Endothelial cell of umbilical vein (primary cell): ENCODE results near the gene IQCB1. TPM values are rescaled to one million over a fixed set of nuclear protein-coding genes. Genes with fewer than 3 reads are reported as not detected.
"Not testable (repeated sequence)": the region's sequence is repeated elsewhere in the genome, so short reads cannot be mapped to it uniquely, and the experiment has no call there.

Experiments used
- BruUV-seq: library from RNA; stranded (reverse); fragments of 400-500 nt; replicated peaks from 2 replicates; lab custom pipeline; 2021; lab: Mats Ljungman, UMichigan
- CTCF ChIA-PET: fragments of 300-600, 350-600 bp; sonication (Branson Sonifier 250); formaldehyde crosslinking; loops from one replicate; lab custom pipeline; 2021; ENCODE audit warnings: antibody characterized with exemption, inconsistent platforms; lab: Charles Lee
- POLR2A ChIA-PET: fragments of 300-600, 350-600 bp; sonication (Branson Sonifier 250); formaldehyde crosslinking; loops from one replicate; lab custom pipeline; 2021; ENCODE audit warnings: antibody characterized with exemption, inconsistent platforms; lab: Charles Lee
- DNase-seq: peaks from one replicate; pipeline ENCODE4 v3.0.0-alpha.2; 2011; ENCODE audit warnings: low read depth, low spot score
- FAIRE-seq: peaks from 2 replicates; lab custom pipeline; 2011; peaks lifted over from hg19 to GRCh38; lab: Jason Lieb, UNC
- H2AFZ ChIP-seq: 2 replicates; pipeline ENCODE4 v1.6.0; 2012; ENCODE audit warnings: low read depth, low read length, control low read depth, inconsistent platforms
- H3K27ac ChIP-seq: 2 replicates; pipeline ENCODE4 v1.5.1; 2011; ENCODE audit warnings: low read depth, mild to moderate bottlenecking, control low read depth, low read length, moderate library complexity; ENCODE audit not compliant: insufficient read depth
- H3K27me3 ChIP-seq, 2 experiments: 2 replicates each; pipeline versions ENCODE4 v1.6.0 to v1.6.1; 2011; ENCODE audit warnings: low read length in 2 of 2, mixed read lengths in 1 of 2; ENCODE audit not compliant: control insufficient read depth in 2 of 2, insufficient read depth in 2 of 2
- H3K36me3 ChIP-seq, 2 experiments: 2 replicates in 1 of 2; 3 replicates in 1 of 2; pipeline ENCODE4 v1.5.1; 2011; ENCODE audit warnings: low read length in 2 of 2, mild to moderate bottlenecking in 1 of 2, moderate library complexity in 1 of 2; ENCODE audit not compliant: control insufficient read depth in 2 of 2, insufficient read depth in 2 of 2; ENCODE audit errors: extremely low read depth in 1 of 2
- H3K4me1 ChIP-seq: 3 replicates; pipeline ENCODE4 v1.5.1; 2011; ENCODE audit warnings: mild to moderate bottlenecking, low read length; ENCODE audit not compliant: control insufficient read depth, insufficient read depth; ENCODE audit errors: extremely low read depth
- H3K4me2 ChIP-seq: 2 replicates; pipeline ENCODE4 v1.6.1; 2011; ENCODE audit warnings: low read length, control low read depth, mixed read lengths; ENCODE audit not compliant: insufficient read depth
- H3K4me3 ChIP-seq, 3 experiments: fragments of 200-600 bp in 1 of 3; sonication (generic), shearing (Covaris generic) in 1 of 3; replicated peaks in 1 of 3; 2 replicates each; pipeline ENCODE4 v1.5.1; 2011 to 2016; ENCODE audit warnings: control low read depth in 3 of 3, low read length in 3 of 3, mild to moderate bottlenecking in 2 of 3, inconsistent platforms in 1 of 3, low read depth in 1 of 3, moderate library complexity in 1 of 3; ENCODE audit not compliant: insufficient read depth in 1 of 3
- H3K79me2 ChIP-seq: 2 replicates; pipeline ENCODE4 v1.6.0; 2012; ENCODE audit warnings: low read length, inconsistent platforms; ENCODE audit not compliant: control insufficient read depth, insufficient read depth
- H3K9ac ChIP-seq: replicated peaks from 2 replicates; pipeline ENCODE3; 2011; ENCODE audit warnings: low read length, control low read depth; ENCODE audit not compliant: insufficient read depth; ENCODE audit errors: extremely low read depth
- H3K9me1 ChIP-seq: replicated peaks from 3 replicates; pipeline ENCODE4 v1.6.0; 2011; ENCODE audit warnings: mild to moderate bottlenecking, low read length; ENCODE audit not compliant: control insufficient read depth, insufficient read depth; ENCODE audit errors: extremely low read depth
- H3K9me3 ChIP-seq: replicated peaks from 2 replicates; pipeline ENCODE4 v1.5.1; 2012; ENCODE audit warnings: low read length, inconsistent platforms; ENCODE audit not compliant: control insufficient read depth, insufficient read depth
- H4K20me1 ChIP-seq: replicated peaks from 2 replicates; pipeline ENCODE3; 2011; ENCODE audit warnings: mild to moderate bottlenecking, low read length; ENCODE audit not compliant: control insufficient read depth, insufficient read depth; ENCODE audit errors: extremely low read depth
- FOS ChIP-seq: IDR thresholded peaks from 2 replicates; pipeline ENCODE4 v1.6.1; 2011; ENCODE audit warnings: mild to moderate bottlenecking, low read length, moderate library complexity, borderline replicate concordance; ENCODE audit not compliant: insufficient read depth
- MYC ChIP-seq: IDR thresholded peaks from one replicate; pipeline ENCODE4 v1.6.1; 2011; ENCODE audit warnings: mild to moderate bottlenecking, low read depth, low read length
- dilution Hi-C: fragments of 300-500 bp; cut with MboI; formaldehyde crosslinking; loops from one replicate; pipeline ENCODE4 v1.15.0; 2019; ENCODE audit warnings: low sequenced_read_pairs; ENCODE audit not compliant: extremely low pct_ligation_motif_present
- intact Hi-C: fragments of 100-400 bp; cut with micrococcal nuclease; formaldehyde crosslinking; loops from one replicate; pipeline ENCODE4 v1.10.0; 2022
- polyA plus RNA-seq, 4 experiments: library from polyadenylated mRNA; depleted of rRNA in 3 of 4; stranded (reverse) in 3 of 4; unstranded in 1 of 4; fragments of >200 nt; gene quantifications; 2 replicates each; pipeline versions ENCODE4 v1.2.1 to v1.2.3, GENCODE V29; 2011 to 2012; ENCODE audit warnings: missing spikeins in 1 of 4
- total RNA-seq: library from RNA; stranded (reverse); gene quantifications from 2 replicates; pipeline ENCODE4 v1.2.3, GENCODE V29; 2021

The IQCB1 gene
- total and polyA plus RNA-seq, 2 donors (not counting 3 experiments of a cell fraction or from before 2014, with no cell fraction given) = 9.9 to 22.0 TPM

DNA sequence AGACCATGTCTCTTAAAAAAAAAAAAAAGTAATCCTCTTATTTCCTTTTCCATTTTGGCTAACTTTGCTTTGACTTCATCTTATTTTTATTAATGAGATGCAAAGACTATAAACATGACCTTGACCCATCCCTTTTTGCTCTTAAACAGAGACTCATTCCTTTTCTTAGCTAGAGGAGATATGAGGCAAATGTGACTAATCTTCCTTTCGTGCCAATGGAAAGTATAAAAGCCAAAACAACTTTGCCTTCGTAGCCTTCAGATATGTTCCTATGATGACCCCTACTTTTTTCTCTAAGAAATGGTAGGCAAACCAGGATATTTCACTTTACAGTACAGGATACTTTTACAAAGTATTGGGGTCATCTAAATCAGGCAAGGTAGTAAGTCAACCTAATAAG is 48.4 kb downstream of the IQCB1 start:
- Histone ChIP-seq H3K4me3 (no peak overlapping the region), H2AFZ (no peak overlapping the region), H3K36me3 (peaks cover 2 to 3% of the 10 kb centered on the region in 2 experiments), H3K9me1 (no peaks in the 10 kb centered on the region), H3K79me2 (no peaks in the 10 kb centered on the region), H3K27me3 (no peaks in the 10 kb centered on the region), H3K4me1 (peaks cover 4% of the 10 kb centered on the region), H3K27ac (no peak overlapping the region), H3K9me3 (no peaks in the 10 kb centered on the region), H3K4me2 (no peak overlapping the region), H4K20me1 (no peaks in the 10 kb centered on the region), H3K9ac (no peak overlapping the region)
- DNase-seq (peak; percentile 32), FAIRE-seq (no peak)
- TF ChIP-seq MYC = no peak
- peak; percentile 28 for TF ChIP-seq FOS
- ChIA-PET CTCF (interaction anchor here (1.9 kb wide), 1 partner anchor 57 kb away, joined by 6 read pairs; no protein-coding TSS in a partner anchor), POLR2A (no interaction called here)
- dilution Hi-C loops = no loop called here
- intact Hi-C loops = no loop called here
- no TSS peak for BruUV-seq

- H3K36me3 ChIP-seq, CTCF ChIA-PET, H3K27me3 ChIP-seq, H3K9me1 ChIP-seq, DNase-seq, H3K27ac ChIP-seq, H3K79me2 ChIP-seq, H4K20me1 ChIP-seq, H3K4me2 ChIP-seq, FAIRE-seq, H3K4me3 ChIP-seq, H3K4me1 ChIP-seq, H3K9ac ChIP-seq, H3K9me3 ChIP-seq, intact Hi-C loops, H2AFZ ChIP-seq, BruUV-seq, dilution Hi-C loops, POLR2A ChIA-PET: not testable (repeated sequence)
These were observed 52.1 kb downstream of the IQCB1 start for GRCh38 chr3:121782784-121783183.
